Keratinocyte (primary cell): ENCODE measurements around the gene AGXT2.

Experiments
- CTCF ChIP-seq, 3 experiments: IDR thresholded peaks in 1 of 3; conservative IDR thresholded peaks in 1 of 3; optimal IDR thresholded peaks in 1 of 3; 2 replicates in 2 of 3; 3 replicates in 1 of 3; pipeline versions ENCODE3 to v1.5.1; 2011; ENCODE audit warnings: low read length in 3 of 3, mild to moderate bottlenecking in 3 of 3, moderate library complexity in 2 of 3, control low read depth in 1 of 3, inconsistent platforms in 1 of 3; ENCODE audit not compliant: insufficient read depth in 2 of 3; ENCODE audit errors: extremely low read depth in 1 of 3
- EZH2 ChIP-seq: IDR thresholded peaks from one replicate; pipeline ENCODE4 v1.6.1; 2012; ENCODE audit warnings: inconsistent platforms, mild to moderate bottlenecking, low read length, moderate library complexity

GRCh38 chr5:35015063-35015462, 32.7 kb downstream of the AGXT2 start:
- TF ChIP-seq CTCF (optimal IDR thresholded peaks at IDR 0.05 in 1 of 3, IDR thresholded peaks at IDR 0.05 in 1 of 3, conservative IDR thresholded peaks at IDR 0.05 in 1 of 3; ENCODE audit: extremely low read depth in 1 of 3, insufficient read depth in 2 of 3, low read length in 3 of 3), result no peak
- no peak for TF ChIP-seq EZH2
